ENCODE results near the gene NTN4.

Gene NTN4

DNA sequence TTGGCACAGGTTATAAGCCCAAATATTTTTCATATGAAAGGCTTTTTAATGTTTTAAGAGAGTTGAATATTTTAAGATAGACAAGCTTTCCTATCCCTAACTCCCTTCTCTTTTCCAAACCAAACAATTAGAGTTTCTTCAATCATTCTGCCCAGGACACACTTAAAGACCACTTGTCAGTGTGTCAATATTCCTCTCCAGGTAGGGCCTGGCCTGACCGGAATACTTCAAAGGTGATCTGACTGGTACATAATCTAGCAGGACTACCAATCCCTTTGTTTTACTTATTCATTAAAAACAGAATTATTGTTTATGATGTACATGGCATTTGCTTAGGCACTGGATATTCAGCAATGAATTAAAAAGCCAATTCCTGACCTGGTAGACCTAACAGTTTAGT lies 44.0 kb upstream of the NTN4 start:
- TF ChIP-seq, protein P1, sequence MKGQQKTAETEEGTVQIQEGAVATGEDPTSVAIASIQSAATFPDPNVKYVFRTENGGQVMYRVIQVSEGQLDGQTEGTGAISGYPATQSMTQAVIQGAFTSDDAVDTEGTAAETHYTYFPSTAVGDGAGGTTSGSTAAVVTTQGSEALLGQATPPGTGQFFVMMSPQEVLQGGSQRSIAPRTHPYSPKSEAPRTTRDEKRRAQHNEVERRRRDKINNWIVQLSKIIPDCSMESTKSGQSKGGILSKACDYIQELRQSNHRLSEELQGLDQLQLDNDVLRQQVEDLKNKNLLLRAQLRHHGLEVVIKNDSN (IDR thresholded peaks at IDR 0.05), result no peak
- TF ChIP-seq EGR1 (IDR thresholded peaks at IDR 0.05), result no peak
- TF ChIP-seq NFIC (IDR thresholded peaks at IDR 0.05), result no peak
- no peak for TF ChIP-seq TAF1 (IDR thresholded peaks at IDR 0.05; ENCODE audit: low read depth)
- TF ChIP-seq YY1 (IDR thresholded peaks at IDR 0.05; ENCODE audit: low read depth), result no peak
- TF ChIP-seq, protein P2, sequence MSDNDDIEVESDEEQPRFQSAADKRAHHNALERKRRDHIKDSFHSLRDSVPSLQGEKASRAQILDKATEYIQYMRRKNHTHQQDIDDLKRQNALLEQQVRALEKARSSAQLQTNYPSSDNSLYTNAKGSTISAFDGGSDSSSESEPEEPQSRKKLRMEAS (IDR thresholded peaks at IDR 0.05), result no peak
- no peak for TF ChIP-seq FOXM1 (IDR thresholded peaks at IDR 0.05; ENCODE audit: borderline replicate concordance, low read depth)
- TF ChIP-seq TCF12 (IDR thresholded peaks at IDR 0.05; ENCODE audit: low read depth), result no peak
- no peak for TF ChIP-seq RAD21 (IDR thresholded peaks at IDR 0.05; ENCODE audit: low read depth)
- TF ChIP-seq EP300 (IDR thresholded peaks at IDR 0.05; ENCODE audit: borderline replicate concordance), result no peak
- no peak for TF ChIP-seq ZBTB7A (IDR thresholded peaks at IDR 0.05; ENCODE audit: low read depth)
- TF ChIP-seq CEBPB (IDR thresholded peaks at IDR 0.05), result no peak
- TF ChIP-seq, protein P3, sequence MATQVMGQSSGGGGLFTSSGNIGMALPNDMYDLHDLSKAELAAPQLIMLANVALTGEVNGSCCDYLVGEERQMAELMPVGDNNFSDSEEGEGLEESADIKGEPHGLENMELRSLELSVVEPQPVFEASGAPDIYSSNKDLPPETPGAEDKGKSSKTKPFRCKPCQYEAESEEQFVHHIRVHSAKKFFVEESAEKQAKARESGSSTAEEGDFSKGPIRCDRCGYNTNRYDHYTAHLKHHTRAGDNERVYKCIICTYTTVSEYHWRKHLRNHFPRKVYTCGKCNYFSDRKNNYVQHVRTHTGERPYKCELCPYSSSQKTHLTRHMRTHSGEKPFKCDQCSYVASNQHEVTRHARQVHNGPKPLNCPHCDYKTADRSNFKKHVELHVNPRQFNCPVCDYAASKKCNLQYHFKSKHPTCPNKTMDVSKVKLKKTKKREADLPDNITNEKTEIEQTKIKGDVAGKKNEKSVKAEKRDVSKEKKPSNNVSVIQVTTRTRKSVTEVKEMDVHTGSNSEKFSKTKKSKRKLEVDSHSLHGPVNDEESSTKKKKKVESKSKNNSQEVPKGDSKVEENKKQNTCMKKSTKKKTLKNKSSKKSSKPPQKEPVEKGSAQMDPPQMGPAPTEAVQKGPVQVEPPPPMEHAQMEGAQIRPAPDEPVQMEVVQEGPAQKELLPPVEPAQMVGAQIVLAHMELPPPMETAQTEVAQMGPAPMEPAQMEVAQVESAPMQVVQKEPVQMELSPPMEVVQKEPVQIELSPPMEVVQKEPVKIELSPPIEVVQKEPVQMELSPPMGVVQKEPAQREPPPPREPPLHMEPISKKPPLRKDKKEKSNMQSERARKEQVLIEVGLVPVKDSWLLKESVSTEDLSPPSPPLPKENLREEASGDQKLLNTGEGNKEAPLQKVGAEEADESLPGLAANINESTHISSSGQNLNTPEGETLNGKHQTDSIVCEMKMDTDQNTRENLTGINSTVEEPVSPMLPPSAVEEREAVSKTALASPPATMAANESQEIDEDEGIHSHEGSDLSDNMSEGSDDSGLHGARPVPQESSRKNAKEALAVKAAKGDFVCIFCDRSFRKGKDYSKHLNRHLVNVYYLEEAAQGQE (IDR thresholded peaks at IDR 0.05; ENCODE audit: low read depth), result no peak
- no peak for TF ChIP-seq CREB1 (IDR thresholded peaks at IDR 0.05; ENCODE audit: low read depth)
- no peak for TF ChIP-seq TEAD4 (IDR thresholded peaks at IDR 0.05)

DNA sequence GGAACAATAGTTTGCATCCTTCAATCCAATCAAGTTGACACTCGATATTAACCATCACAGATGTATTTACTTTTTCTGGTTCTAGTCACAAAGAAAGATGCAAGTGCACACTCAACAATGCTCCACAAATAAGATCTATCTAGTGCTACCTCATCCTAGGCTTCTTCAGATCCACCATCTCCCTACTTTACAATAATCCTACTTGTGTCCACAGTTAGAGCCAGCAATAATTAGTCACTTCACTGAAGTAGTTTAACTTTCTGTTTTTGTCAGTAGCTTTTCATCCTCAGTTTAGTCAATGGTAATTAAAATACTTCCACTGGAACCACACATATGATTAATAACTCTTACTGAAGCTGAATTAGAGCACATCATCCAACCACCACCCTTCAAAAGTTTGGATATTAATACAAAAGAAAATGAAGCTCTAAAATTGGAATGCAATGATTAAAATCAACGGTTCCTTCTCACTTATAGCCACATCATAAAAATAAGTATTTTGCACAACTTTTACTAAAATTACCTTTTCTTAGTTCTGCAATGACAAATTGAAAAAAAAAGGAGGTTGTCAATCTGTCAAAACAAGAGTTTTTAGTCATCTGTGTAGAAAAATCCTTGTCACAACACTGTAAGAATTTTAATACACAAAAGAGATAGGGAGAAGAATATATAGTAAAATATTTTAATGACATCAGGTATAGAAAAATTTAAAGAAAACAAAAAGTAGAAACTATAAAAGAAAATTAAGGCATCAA lies 39.9 kb upstream of the NTN4 start:
- TF ChIP-seq CEBPB (IDR thresholded peaks at IDR 0.05) (no peak), YY1 (IDR thresholded peaks at IDR 0.05; ENCODE audit: low read depth) (no peak), EGR1 (IDR thresholded peaks at IDR 0.05) (no peak), NFIC (IDR thresholded peaks at IDR 0.05) (no peak), TEAD4 (IDR thresholded peaks at IDR 0.05) (no peak), TAF1 (IDR thresholded peaks at IDR 0.05; ENCODE audit: low read depth) (no peak), EP300 (IDR thresholded peaks at IDR 0.05; ENCODE audit: borderline replicate concordance) (no peak), TCF12 (IDR thresholded peaks at IDR 0.05; ENCODE audit: low read depth) (no peak), ZBTB7A (IDR thresholded peaks at IDR 0.05; ENCODE audit: low read depth) (no peak), CREB1 (IDR thresholded peaks at IDR 0.05; ENCODE audit: low read depth) (no peak)
- TF ChIP-seq, protein P2 (IDR thresholded peaks at IDR 0.05), result no peak

DNA sequence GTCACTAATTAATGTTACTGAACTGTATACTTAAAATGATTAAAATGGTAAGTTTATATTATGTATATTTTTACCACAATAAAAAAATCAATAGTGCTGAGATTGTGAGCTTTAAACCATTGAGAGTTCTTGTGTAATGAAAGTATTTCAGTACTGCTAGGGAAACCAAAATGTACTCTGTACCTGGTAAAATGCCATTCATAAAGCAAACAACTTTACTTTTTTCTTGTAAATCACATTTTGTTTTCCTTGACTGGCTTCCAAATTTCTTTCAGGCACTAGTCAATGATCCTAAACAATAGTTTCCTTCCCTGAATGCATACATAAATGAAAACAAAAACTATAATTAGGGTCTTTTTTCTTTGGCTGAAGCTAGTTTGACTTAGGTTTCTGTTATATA lies 38.8 kb upstream of the NTN4 start:
- TF ChIP-seq NFIC (IDR thresholded peaks at IDR 0.05), result 0 out of 2 replicates have a peak, but pooled peaks have one; percentile 22
- TF ChIP-seq EGR1 (IDR thresholded peaks at IDR 0.05), result no peak

DNA sequence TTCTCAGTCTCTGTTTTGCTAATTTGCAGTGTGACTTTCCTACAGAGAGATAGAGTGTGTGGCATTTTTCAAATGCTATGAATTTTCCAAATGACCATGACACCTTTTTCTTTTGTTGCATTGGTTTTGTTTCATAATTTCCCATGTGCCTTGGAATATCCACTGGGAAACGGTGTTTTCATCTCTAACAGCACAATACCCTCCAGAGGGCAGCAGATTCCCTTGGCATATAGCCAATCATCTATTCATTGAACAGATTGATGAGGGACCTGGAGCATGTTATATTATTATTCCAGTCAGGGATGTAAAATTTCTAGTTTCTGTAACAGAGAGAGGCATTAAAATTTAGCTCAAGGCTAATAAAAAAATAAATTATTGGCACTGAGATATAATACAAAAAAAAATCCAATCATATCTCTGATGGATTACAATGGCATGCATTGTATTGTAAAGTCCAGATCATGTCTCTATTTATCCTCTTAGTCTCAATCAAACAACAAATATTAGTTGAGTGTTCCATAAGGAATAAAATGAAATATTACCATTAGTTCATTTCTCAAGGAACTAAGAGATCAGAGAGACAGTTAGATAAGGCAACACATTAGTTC lies 29.6 kb upstream of the NTN4 start:
- no peak for TF ChIP-seq EGR1 (IDR thresholded peaks at IDR 0.05)
- peak; percentile 97 for TF ChIP-seq NFIC (IDR thresholded peaks at IDR 0.05)
- peak; percentile 38 for TF ChIP-seq RAD21 (IDR thresholded peaks at IDR 0.05; ENCODE audit: low read depth)

DNA sequence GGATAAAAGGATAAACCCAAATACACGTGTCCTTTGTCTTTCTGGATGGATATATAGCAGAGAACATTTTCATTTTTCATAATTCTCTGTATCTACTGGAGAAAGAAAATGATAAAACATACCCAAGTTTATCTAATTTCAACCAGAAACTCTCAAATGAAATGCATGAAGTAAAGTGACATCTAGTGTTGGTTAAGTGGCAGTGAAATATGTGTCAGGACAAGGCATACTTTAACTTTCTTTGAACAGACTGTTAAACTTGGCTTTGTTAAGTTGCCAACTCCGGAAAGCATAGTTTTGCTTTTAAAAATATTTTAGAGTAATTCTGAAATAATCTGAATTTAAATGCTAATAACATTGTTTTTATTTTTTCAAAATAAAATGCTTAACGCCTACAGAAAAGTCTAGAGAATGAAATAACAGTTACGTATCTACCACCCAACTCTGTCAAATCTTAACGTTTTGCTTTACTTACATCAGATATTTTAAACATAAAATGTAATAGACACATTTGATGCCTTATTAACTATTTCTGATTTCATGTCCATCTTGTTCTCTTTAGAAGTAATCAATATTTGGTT lies 25.2 kb upstream of the NTN4 start:
- TF ChIP-seq EP300 (IDR thresholded peaks at IDR 0.05; ENCODE audit: borderline replicate concordance), result no peak
- TF ChIP-seq, protein P2 (IDR thresholded peaks at IDR 0.05), result no peak
- TF ChIP-seq TEAD4 (IDR thresholded peaks at IDR 0.05), result no peak
- TF ChIP-seq RAD21 (IDR thresholded peaks at IDR 0.05; ENCODE audit: low read depth), result peak; percentile 92

DNA sequence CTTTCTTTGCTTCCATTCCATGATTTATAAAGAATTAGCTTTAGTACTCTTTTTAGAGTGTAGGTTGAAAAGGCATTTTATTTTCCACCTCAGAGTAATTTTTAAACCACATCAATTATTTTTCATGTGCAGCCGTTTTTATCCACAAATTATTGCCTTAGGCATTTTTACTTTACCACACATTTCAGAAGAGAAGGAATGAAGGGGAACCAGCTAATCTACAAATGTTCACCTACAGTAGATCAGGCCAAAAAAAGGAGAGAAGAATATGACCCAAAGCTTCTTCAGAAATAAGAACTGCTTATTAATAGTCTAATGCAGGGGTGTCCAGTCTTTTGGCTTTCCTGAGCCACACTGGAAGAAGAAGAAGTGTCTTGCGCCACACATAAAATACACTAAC lies 19.8 kb upstream of the NTN4 start:
- TF ChIP-seq RAD21 (IDR thresholded peaks at IDR 0.05; ENCODE audit: low read depth) (no peak), FOXM1 (IDR thresholded peaks at IDR 0.05; ENCODE audit: borderline replicate concordance, low read depth) (no peak), CEBPB (IDR thresholded peaks at IDR 0.05) (no peak), TEAD4 (IDR thresholded peaks at IDR 0.05) (no peak), EP300 (IDR thresholded peaks at IDR 0.05; ENCODE audit: borderline replicate concordance) (no peak), EGR1 (IDR thresholded peaks at IDR 0.05) (no peak), YY1 (IDR thresholded peaks at IDR 0.05; ENCODE audit: low read depth) (no peak), TCF12 (IDR thresholded peaks at IDR 0.05; ENCODE audit: low read depth) (no peak), CREB1 (IDR thresholded peaks at IDR 0.05; ENCODE audit: low read depth) (no peak)
- TF ChIP-seq, protein P2 (IDR thresholded peaks at IDR 0.05), result no peak
- TF ChIP-seq, protein P3 (IDR thresholded peaks at IDR 0.05; ENCODE audit: low read depth), result no peak
- TF ChIP-seq, protein P1 (IDR thresholded peaks at IDR 0.05), result no peak
